ENCODE results near the gene SMAP1.

Gene SMAP1

GRCh38 chr6:70684794-70685493, 17.3 kb downstream of the SMAP1 start:
- DNase-seq (ENCODE audit: low read depth): no peak

DNA sequence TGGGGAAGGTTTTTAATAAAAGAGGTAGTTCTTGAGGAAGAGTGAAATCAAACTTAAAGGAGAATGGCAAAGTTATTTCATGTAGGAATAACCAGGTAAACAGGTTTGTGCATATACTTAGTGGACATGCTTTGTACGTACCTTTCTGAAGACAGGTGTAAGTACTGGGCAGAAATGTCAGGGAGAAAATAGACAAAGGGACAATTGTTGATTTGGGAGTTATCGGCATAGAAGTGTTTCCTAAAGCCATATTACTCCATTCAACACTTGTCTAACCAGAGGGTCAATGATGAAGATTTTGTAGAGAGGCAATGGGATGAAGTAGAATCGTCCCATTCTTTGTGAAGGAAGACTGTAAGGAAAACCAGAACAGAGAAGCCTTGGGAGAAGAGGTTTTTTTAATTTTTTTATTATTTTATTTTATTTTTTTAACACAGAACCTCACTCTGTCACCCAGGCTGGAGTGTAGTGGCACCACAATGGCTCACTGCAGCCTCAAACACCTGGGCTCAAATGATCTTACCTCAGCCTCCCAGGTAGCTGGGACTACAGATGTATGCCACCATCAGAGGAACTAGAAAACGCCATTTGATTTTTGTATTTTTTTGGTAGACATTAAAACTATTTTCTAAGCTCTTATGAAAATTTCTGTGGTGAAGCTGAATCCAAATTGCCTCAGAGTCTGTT, 18.0 kb downstream of the SMAP1 start:
- no peak for DNase-seq (ENCODE audit: low read depth)

DNA sequence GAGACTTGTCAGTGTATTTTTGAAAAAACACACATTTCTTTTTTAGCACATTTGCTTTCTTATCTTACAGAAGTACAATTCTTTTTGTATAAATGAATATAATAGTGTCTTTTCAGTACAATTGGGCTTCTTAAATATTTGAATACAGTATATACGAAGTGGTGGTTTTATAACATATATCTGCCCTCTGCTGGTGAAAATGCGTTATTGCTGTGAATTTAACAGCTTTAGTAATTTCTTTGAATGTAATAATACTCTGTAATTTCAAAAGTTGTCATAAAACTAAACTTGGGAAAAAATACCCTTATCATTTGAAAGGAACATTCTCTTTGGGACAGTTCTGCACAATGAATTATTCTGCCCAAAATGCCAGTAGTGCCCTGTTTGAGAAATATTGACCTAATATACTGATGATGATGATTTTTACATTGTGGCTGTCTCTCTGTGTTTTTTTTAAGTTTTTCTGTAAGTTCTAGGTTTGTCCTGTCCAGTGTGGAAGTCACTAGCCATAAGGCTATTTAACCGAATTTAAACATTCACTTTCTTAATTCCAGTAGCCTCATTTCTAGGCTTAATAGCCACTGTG, 19.0 kb downstream of the SMAP1 start:
- peak; percentile 64 for DNase-seq (ENCODE audit: low read depth)

GRCh38 chr6:70693887-70694286, 26.2 kb downstream of the SMAP1 start:
- DNase-seq (ENCODE audit: low read depth): no peak

- DNase-seq (ENCODE audit: low read depth): no peak
These were observed 26.7 kb downstream of the SMAP1 start for GRCh38 chr6:70694371-70694770.

DNA sequence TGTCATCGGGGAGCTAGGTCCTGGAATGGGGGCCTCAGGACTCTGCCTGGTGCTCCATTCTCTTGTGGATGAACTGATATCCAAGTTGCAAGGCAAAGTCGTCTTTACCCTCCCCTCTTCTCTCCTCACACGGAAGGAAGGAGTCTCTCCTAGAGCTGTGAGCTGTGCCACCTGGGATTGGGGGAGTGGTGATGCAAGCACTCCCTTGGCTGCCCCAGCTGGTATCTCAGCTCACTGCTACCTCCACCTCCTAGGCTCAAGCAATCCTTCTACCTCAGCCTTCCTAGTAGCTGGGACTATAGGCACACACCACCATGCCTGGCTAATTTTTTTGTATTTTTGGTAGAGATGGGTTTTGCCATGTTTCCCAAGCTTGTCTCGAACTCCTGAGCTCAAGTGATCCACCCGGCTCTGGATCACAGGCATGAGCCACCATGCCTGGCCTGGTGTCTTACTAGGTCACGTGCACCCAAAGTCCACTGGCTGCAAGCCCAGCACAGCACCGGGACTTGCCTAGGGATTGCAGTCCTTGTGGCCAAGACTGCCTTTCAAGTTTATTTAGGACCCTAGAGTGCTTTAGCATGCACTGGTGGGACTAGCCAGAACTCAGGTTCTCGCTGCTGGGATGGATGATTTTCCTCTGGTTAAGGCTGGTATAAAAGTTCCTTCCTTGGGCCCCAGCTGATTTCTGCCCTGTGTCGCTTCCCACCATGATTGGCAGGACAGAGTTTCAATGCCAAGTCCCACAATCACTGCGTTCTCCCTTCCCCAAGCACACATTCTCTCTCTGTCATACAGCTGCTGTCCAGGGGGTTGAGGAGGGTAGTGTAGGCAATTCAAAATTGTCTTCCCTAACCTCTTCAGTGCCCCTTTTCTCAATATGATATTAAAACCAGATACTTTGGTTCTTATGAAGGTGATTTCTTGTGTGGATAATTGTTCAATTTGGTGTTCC, 33.5 kb downstream of the SMAP1 start:
- no peak for DNase-seq (ENCODE audit: low read depth)

- DNase-seq (ENCODE audit: low read depth): no peak
These were observed 38.1 kb downstream of the SMAP1 start for GRCh38 chr6:70705772-70706171.

DNA sequence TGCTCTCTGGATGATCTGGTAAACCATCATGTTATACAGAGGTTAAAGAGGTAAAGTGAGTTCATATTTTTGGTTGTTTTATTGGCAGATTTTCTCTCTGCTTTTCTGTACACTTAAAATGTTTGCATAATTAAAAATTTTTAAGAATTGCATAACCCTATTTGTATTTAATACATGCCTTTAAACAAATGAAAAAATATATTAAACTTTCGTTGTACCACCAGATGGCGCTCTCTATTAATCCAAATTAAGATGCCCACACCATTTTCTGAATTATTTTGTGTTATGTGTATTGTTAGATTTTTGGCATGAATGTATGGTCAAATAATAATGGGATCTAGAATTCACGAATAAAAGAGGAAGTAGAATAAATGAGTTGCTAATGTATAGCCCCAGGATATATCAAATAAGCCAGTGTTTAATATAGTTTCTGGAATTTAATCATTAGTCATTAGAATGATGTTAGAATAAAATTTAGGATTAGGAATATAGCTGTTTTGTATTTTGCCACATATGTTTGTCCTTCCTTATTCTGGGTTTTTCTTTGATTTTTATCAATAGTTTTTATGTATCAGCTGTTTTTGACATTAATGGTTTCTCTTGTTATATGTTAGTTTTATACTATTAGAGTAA, 38.9 kb downstream of the SMAP1 start:
- peak; percentile 65 for DNase-seq (ENCODE audit: low read depth)

GRCh38 chr6:70707893-70708292, 40.2 kb downstream of the SMAP1 start:
- no peak for DNase-seq (ENCODE audit: low read depth)

DNA sequence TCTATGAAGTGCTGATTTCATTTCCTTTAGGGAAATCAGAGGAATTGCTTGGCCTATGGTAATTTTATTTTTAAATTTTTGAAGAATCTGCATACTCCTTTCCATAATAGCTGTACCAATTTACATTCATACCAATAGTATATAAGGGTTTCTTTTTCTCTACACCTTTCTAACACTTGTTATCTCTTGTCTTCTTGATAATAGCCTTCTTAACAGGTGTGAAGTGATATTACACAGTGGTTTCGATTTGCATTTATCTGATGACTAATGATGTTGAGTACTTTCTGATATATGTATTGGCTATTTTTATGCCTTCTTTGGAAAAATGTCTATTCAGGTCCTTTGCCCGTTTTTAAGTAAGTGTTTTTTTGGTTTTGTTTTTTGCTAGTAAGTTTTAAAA, 40.8 kb downstream of the SMAP1 start:
- DNase-seq (ENCODE audit: low read depth): no peak

GRCh38 chr6:70709826-70710225, 42.1 kb downstream of the SMAP1 start:
- DNase-seq (ENCODE audit: low read depth): peak; percentile 83

GRCh38 chr6:70714716-70715257, 47.1 kb downstream of the SMAP1 start:
- DNase-seq (ENCODE audit: low read depth): no peak

DNA sequence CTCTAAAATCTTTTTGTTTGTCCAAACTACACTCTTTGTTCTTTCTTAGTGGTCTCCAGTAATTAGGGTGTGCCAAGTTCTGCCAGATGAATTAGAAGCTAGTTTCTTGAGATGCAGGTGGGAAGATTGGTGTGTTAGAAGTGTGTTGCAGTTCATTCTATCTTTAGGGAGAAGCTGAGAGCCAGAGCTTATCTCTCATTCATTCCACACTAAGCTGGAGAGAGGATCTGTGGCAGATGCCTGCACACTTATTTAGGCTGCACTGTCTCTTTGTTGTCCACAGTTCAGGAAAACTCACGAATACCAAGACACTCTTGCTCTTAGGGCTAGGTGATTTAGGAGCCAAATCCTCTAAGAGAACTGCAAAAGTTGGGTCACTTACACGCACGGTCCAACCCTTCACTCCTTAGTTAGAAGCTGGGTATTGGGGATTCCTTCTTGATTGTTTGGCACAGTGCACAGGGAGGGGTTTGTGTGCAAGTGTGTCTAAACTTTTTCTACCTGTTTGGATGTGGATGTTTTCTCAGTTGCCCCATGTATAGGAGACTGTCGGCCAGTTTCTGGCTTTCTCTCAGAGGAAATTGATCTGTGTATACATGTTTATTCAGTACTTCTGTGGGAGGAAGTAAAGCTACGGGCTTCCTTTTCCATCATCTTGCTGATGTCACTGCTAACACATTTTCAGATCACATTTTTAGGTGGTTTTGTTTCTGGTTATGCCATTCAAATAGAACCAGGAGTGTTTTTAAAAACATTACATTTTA, 49.5 kb downstream of the SMAP1 start:
- no peak for DNase-seq (ENCODE audit: low read depth)

DNA sequence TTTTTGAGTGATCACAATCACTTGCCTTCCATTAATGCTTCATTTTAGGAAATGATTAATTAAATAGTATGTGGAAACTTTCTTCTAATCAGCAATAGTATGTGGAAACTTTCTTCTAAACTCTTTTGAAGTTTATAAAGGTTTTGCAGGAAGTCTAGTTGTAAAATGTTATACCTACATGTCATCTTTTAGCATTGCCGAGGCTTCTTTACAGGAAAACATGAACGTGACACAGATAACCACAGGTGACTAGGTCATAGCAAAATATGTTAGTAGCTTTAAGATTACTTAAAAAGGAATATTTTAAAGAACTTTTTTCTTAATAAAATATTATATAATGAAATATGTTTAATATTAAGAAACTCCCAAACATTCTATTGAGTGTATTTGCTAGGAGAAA, 56.8 kb downstream of the SMAP1 start:
- DNase-seq (ENCODE audit: low read depth): no peak

GRCh38 chr6:70725817-70726415, 58.2 kb downstream of the SMAP1 start:
- DNase-seq (ENCODE audit: low read depth): no peak

DNA sequence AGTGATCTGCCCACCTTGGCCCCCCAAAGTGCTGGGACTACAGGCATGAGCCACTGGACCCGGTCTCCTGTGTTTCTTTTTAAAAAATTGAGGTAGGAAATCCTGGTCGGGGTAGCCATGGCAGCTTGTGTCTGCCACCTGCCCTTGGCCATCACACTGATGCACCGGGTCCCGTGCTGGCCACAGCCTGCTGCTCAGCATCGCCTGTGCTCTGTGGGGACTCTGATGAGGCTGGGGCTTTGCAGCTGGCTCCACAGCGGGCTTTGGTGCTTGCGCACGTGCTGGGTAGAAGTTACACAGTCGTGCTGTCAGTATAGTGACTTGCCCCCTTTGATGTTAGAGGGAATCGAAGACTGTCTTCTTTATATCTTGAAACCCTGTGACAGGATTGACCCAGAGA, 66.7 kb downstream of the SMAP1 start:
- DNase-seq (ENCODE audit: low read depth): no peak

DNA sequence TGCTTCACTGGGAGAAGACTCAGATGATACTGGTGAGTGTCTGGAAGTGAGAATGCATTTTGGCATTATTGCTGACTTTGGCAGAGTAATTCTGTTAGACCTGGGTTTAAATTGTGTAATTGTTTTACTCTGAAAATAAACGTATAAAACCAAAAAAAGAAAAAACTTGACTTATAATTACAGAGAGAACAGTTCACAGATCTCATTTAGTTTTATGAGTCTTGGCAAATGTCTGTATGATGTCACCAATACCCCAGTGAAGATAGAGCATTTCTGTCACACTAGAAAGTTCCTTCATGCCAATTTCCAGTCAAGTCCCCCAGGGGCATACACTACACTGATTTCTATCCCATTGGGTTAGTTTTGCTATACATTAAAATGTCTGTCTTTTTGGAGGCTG, 67.3 kb downstream of the SMAP1 start:
- DNase-seq (ENCODE audit: low read depth): no peak

DNA sequence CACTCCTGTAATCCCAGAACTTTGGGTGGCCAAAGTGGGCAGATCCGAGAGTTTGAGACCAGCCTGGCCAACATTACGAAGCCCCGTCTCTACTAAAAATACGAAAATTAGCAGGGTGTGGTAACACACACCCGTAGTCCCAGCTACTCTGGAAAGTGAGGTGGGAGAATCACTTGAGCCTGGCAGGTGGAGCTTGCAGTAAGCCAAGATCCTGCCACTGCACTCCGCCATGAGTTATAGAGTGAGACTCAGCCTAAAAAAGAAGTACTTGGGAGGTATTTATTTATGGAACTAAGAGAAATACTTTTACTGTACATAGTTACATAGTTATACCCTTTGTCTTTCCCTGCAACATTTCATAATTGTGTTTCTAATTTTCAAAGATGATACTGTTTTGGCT, 67.8 kb downstream of the SMAP1 start:
- no peak for DNase-seq (ENCODE audit: low read depth)

GRCh38 chr6:70738028-70738427, 70.3 kb downstream of the SMAP1 start:
- DNase-seq (ENCODE audit: low read depth): no peak

GRCh38 chr6:70739534-70739933, 71.9 kb downstream of the SMAP1 start:
- DNase-seq (ENCODE audit: low read depth): no peak
